Measurements from ENCODE around the gene AK5.

AK5 gene

DNA sequence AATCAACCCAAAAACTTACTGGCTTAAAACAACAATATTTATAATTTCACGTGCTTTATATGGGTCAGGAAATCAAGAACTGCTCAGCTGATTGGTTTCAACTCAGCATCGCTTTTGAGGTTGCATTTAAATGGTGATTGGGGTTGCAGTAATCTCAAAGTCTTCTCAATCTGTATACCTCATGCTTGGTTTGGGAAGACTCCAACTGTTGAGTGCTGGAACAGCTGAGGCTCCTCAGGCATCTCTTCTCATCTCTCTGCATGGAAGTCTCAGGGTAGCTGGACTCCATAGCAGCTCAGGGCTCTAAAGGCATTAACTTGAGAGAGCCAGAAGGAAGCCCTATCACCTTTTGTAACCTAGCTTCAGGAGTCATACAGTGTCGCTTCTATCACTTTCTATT is 35.1 kb downstream of the AK5 start:
- TF ChIP-seq, protein P1, sequence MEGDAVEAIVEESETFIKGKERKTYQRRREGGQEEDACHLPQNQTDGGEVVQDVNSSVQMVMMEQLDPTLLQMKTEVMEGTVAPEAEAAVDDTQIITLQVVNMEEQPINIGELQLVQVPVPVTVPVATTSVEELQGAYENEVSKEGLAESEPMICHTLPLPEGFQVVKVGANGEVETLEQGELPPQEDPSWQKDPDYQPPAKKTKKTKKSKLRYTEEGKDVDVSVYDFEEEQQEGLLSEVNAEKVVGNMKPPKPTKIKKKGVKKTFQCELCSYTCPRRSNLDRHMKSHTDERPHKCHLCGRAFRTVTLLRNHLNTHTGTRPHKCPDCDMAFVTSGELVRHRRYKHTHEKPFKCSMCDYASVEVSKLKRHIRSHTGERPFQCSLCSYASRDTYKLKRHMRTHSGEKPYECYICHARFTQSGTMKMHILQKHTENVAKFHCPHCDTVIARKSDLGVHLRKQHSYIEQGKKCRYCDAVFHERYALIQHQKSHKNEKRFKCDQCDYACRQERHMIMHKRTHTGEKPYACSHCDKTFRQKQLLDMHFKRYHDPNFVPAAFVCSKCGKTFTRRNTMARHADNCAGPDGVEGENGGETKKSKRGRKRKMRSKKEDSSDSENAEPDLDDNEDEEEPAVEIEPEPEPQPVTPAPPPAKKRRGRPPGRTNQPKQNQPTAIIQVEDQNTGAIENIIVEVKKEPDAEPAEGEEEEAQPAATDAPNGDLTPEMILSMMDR (IDR thresholded peaks at IDR 0.05; ENCODE audit: insufficient read depth, low read depth, low read length, missing control alignments), result no peak
- no peak for DNase-seq (ENCODE audit: low read depth)
- no peak overlapping the region for H3K4me3 ChIP-seq (ENCODE audit: low read depth, low read length)

DNA sequence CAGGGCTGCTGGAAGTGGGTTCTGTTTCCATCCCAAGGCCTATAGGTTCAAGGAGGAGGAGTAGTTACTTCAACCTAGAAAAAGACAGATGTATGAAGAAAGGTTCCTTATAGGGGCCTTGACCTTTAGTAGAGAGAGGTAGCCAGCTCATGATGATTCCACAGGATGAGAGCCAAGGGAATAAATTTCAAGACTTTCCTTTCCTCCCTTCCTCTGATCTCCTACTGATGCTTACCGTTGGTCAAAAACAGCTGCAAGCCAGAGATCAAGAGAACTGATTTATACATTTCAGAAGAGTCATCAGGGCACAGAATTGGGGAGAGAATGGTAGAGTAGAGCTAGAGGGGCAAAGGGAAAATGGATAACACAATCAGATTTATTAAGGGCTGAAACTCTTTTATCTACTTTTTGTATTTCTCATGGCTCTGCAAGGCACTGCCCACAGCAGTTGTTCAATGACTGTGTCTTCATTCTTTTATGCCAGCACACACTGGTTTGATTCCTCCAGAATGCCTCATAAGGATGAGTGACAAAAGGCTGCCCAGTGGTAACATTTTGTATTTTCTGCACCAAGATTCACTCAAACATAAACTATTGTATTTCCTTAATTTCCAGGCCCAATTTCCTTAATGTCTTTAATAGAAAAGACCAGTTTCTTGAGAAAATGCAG is 37.4 kb downstream of the AK5 start:
- no peak for DNase-seq (ENCODE audit: low read depth)
- TF ChIP-seq, protein P1 (IDR thresholded peaks at IDR 0.05; ENCODE audit: insufficient read depth, low read depth, low read length, missing control alignments), result no peak
- H3K4me3 ChIP-seq (ENCODE audit: low read depth, low read length), result no peak overlapping the region

DNA sequence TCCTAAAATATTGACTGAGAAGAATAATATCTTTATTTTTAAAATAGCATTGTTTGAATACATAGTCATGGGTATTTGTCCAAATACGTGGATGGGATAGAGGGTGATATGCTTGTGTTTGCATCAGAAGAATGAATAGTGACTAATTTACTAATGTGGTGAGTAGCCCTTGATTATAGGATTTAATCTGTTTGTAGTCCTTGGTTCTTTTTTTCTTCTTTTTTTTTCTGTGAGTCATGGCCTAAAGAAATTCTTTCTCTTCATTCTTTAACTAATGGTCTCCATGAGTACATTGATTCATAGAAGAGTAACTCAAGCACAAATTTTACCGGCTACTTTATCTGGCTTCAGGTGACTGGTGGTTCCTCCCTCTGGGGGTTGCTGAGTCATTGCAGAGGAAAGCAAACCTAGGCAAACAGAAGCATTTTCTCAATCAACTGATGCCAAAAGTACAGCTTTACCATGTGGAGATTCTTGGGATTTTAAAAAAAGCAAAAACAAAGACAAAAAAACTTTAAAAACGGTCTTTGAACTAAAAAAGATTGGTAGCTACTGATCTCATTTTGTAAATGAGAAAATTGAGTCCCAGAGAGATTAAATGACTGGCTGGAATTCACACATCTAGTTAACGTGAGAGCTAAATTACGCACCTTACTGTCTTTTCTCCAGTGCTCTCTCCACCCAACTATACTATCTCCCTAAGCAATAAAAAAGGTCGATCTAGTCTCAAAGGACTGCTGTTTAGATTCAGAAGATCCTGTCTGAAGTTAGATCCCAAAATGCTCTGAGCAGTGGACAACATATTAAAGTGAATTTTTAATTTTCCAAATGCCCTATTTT is 40.5 kb downstream of the AK5 start:
- TF ChIP-seq, protein P1 (IDR thresholded peaks at IDR 0.05; ENCODE audit: insufficient read depth, low read depth, low read length, missing control alignments), result no peak
- H3K4me3 ChIP-seq (ENCODE audit: low read depth, low read length), result no peak overlapping the region
- DNase-seq (ENCODE audit: low read depth), result no peak

DNA sequence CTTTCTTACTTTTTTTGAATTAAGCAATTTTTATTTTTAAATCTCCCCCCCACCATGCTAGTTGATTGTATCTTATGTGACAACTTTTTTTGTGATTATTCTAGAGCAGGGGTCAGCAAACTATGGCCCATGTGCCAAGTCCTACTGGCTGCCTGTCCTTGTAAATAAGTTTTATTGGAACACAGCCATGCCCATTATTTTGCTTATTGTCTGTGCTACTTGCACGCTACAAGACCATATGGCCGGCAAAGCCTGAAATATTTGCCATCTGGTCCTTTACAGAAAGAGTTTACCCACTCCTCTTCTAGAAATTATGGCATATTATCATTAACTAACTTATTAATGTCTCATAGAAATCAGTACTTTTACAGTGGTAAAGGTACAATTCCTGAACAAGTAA is 51.7 kb downstream of the AK5 start:
- no peak for DNase-seq (ENCODE audit: low read depth)
- no peak overlapping the region for H3K4me3 ChIP-seq (ENCODE audit: low read depth, low read length)
- TF ChIP-seq, protein P1 (IDR thresholded peaks at IDR 0.05; ENCODE audit: insufficient read depth, low read depth, low read length, missing control alignments), result no peak

DNA sequence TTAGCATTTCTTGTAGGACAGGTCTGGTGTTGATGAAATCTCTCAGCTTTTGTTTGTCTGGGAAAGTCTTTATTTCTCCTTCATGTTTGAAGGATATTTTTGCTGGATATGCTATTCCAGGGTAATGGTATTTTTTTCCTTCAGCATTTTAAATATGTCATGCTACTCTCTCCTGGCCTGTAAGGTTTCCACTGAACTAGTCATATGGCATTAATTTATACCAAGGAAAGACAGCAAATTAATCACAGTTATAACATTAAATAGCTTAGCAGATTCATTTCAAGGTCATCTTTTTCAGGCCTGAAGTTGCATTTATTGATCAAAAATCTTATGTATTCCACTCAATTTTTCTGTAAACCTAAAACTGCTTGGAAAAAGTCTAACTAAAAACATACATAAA is 54.9 kb downstream of the AK5 start:
- no peak overlapping the region for H3K4me3 ChIP-seq (ENCODE audit: low read depth, low read length)
- DNase-seq (ENCODE audit: low read depth), result no peak
- TF ChIP-seq, protein P1 (IDR thresholded peaks at IDR 0.05; ENCODE audit: insufficient read depth, low read depth, low read length, missing control alignments), result no peak

DNA sequence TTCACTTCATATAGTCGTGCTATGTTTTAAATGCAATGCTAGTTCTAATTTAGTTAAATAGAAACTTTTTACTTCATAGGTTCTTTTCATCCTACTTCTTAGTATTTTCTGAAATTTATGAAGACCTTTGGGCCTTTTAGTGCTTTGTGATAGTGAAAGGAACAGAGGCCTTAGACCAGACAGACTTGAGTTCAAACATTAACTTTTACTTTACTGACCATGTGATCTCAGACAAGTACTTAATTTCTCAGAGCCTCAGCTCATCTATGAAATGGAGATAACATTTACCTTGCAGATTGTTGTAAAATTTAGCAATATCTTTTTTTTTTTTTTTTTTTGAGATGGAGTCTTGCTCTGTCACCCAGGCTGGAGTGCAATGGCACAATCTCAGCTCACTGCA is 57.5 kb downstream of the AK5 start:
- TF ChIP-seq, protein P1 (IDR thresholded peaks at IDR 0.05; ENCODE audit: insufficient read depth, low read depth, low read length, missing control alignments), result no peak
- no peak overlapping the region for H3K4me3 ChIP-seq (ENCODE audit: low read depth, low read length)
- no peak for DNase-seq (ENCODE audit: low read depth)

Data from GM12865 (cell line).